Activated B cell treated with CpG ODN at 0.5 μM for 24 hours (primary cell): ENCODE data around the gene NLRP14. TPM values are rescaled to one million over a fixed set of nuclear protein-coding genes. Genes with fewer than 3 reads are reported as not detected.

Experiments
- ATAC-seq: fragments of 200-7000 bp; cut with Tn5 transposase; one replicate; pipeline ENCODE4 v1.10.0; 2021; ENCODE audit warnings: low read depth, mild to moderate bottlenecking, moderate library complexity
- CTCF ChIA-PET: fragments of 350-600 bp; sonication (Branson Sonifier 250); formaldehyde crosslinking; loops from one replicate; lab custom pipeline; 2021; ENCODE audit warnings: antibody characterized with exemption; lab: Charles Lee
- POLR2A ChIA-PET: fragments of 350-600 bp; sonication (Branson Sonifier 250); formaldehyde crosslinking; loops from one replicate; lab custom pipeline; 2021; ENCODE audit warnings: antibody characterized with exemption; lab: Charles Lee
- DNase-seq: peaks from one replicate; pipeline ENCODE4 v3.0.0; 2022
- H3K27ac Mint-ChIP-seq: one replicate; pipeline ENCODE4 v1.8.0; 2020; ENCODE audit warnings: mixed read lengths
- H3K27me3 Mint-ChIP-seq: one replicate; pipeline ENCODE4 v1.8.0; 2021; ENCODE audit warnings: mixed read lengths
- H3K36me3 Mint-ChIP-seq: one replicate; pipeline ENCODE4 v1.8.0; 2021; ENCODE audit warnings: low read depth, mixed read lengths
- H3K4me1 Mint-ChIP-seq: one replicate; pipeline ENCODE4 v1.8.0; 2021; ENCODE audit warnings: mixed read lengths
- H3K4me3 Mint-ChIP-seq: one replicate; pipeline ENCODE4 v1.8.0; 2020; ENCODE audit warnings: mild to moderate bottlenecking, mixed read lengths
- H3K9me3 Mint-ChIP-seq: one replicate; pipeline ENCODE4 v1.8.0; 2020; ENCODE audit warnings: mixed read lengths
- CTCF ChIP-seq: fragments of 200-600 bp; IDR thresholded peaks from one replicate; pipeline ENCODE4 v1.8.0; 2022; ENCODE audit warnings: antibody characterized with exemption, mild to moderate bottlenecking
- intact Hi-C: fragments of 100-400 bp; cut with micrococcal nuclease; formaldehyde crosslinking; loops from one replicate; pipeline ENCODE4 v1.15.1; 2024
- total RNA-seq: library from RNA; stranded (reverse); gene quantifications from 2 replicates; pipeline ENCODE4 v1.2.3, GENCODE V29; 2022

Gene NLRP14
- total RNA-seq, 1 donor from 2014 or later: 0.11 TPM

DNA sequence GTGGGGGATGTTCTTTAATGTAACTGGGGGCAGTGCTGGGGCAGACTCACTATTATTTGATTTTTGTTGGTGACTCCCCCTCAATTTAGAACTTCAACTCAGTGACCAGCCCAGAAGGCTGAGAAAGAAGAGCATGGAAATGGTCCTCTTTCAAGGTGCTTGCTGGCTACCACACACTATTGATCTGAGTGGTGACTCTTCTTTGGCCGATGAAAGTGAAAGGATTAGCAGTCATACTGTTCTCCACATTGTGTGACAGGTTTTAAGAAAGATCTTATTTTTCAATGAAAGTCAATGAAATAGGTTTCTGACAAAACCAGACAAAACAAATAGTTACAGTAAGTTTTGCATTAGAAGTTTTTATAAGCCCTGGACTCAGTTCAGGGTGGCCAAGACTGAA is 29.9 kb downstream of the NLRP14 start:
- POLR2A ChIA-PET: no interaction called here
- Mint-ChIP-seq H3K27me3 (no peaks in the 10 kb centered on the region), H3K4me3 (no peak overlapping the region), H3K4me1 (no peaks in the 10 kb centered on the region), H3K27ac (no peak overlapping the region), H3K9me3 (no peaks in the 10 kb centered on the region), H3K36me3 (no peaks in the 10 kb centered on the region)
- DNase-seq: no peak
- ATAC-seq: no peak
- no peak for TF ChIP-seq CTCF
- intact Hi-C loops: no loop called here
- CTCF ChIA-PET: no interaction called here

DNA sequence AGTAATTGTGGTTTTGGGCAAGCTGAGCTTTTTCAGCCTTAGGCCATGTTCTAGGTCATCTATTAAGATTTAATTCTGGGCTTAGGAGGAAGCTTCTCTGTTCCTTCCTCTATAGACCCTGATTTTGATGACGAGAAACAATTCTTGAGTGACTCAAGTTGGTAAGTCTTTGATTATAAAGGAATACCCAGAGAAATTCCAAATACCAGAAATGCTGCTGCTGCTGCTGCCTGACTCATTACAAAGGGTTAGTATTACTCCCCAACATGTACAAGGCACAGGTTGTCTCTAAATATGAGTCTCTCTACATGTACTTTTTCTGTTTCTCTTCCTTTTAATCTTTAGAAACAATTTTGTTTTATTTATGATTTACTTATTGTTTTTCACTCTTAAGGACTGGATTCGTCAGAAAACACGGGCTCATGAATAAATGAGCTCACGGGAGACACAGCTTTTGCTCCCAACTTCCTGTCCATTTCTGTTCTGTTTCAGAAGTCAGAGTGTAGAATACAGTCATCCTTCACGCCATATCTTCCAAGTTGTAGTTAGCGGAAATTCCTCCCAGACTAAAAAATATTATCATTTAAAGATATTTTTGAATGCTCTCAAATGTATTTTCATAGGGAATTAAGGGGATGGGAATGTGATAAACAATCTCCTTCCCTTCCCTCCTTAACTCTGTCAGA is 36.7 kb downstream of the NLRP14 start:
- ChIA-PET POLR2A (no interaction called here), CTCF (no interaction called here)
- no peak for TF ChIP-seq CTCF
- DNase-seq: no peak
- Mint-ChIP-seq H3K4me1 (no peaks in the 10 kb centered on the region), H3K4me3 (no peak overlapping the region), H3K36me3 (no peaks in the 10 kb centered on the region), H3K27me3 (no peaks in the 10 kb centered on the region), H3K27ac (no peak overlapping the region), H3K9me3 (no peaks in the 10 kb centered on the region)
- intact Hi-C loops: no loop called here
- no peak for ATAC-seq

DNA sequence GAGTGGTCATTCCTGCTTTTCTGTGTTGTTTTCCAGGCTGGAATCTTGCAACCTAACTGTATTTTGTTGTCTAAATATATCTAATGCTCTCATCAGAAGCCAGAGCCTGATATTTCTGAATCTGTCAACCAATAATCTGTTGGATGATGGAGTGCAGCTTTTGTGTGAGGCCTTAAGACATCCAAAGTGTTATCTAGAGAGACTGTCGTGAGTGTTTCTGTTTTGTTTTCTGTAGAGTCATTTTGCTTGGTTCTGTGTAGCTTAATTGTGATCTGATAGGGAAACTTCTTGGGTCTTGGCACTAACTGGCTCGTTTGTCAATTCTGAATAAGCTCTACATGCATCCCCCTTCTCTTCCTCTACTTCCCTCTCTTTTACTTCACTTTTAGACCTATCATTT is 37.4 kb downstream of the NLRP14 start:
- intact Hi-C loops: no loop called here
- DNase-seq (no peak), ATAC-seq (no peak)
- no peak overlapping the region for H3K27ac Mint-ChIP-seq
- POLR2A ChIA-PET: no interaction called here
- H3K4me3 Mint-ChIP-seq: no peak overlapping the region
- TF ChIP-seq CTCF: no peak
- H3K9me3 Mint-ChIP-seq: no peaks in the 10 kb centered on the region
- CTCF ChIA-PET: no interaction called here
- H3K4me1 Mint-ChIP-seq: no peaks in the 10 kb centered on the region
- H3K36me3 Mint-ChIP-seq: no peaks in the 10 kb centered on the region
- no peaks in the 10 kb centered on the region for H3K27me3 Mint-ChIP-seq

DNA sequence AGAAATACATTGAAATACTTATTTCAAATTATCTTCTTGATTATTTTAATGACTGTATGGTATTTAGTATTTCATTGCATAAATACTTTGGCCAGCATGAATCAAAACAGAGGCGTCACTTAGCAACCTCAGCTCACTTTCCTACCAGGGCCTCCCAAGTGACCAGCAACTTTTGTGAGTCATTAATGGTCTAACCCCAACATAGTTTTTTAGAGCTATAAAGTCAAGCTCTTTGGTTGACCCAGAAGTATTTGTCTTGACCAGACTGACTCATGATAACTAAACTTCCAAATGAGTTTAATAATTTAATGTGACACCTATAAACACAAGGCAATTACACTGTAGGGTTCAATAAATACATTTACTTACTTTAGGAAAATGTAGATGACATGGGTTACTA is 40.6 kb downstream of the NLRP14 start:
- TF ChIP-seq CTCF: no peak
- DNase-seq (no peak), ATAC-seq (no peak)
- Mint-ChIP-seq H3K36me3 (no peaks in the 10 kb centered on the region), H3K4me3 (no peak overlapping the region), H3K27ac (no peak overlapping the region), H3K9me3 (no peaks in the 10 kb centered on the region), H3K4me1 (no peaks in the 10 kb centered on the region), H3K27me3 (no peaks in the 10 kb centered on the region)
- intact Hi-C loops: no loop called here
- CTCF ChIA-PET: no interaction called here
- POLR2A ChIA-PET: no interaction called here

- CTCF ChIA-PET: no interaction called here
- H3K4me3 Mint-ChIP-seq: no peak overlapping the region
Measured at GRCh38 chr11:7062534-7062933, 42.3 kb downstream of the NLRP14 start.

More at GRCh38 chr11:7062534-7062933, 42.3 kb downstream of the NLRP14 start:
- POLR2A ChIA-PET: no interaction called here
- intact Hi-C loops: no loop called here
- no peak for TF ChIP-seq CTCF
- H3K27me3 Mint-ChIP-seq: no peaks in the 10 kb centered on the region
- no peak overlapping the region for H3K27ac Mint-ChIP-seq
- H3K36me3 Mint-ChIP-seq: no peaks in the 10 kb centered on the region
- ATAC-seq (no peak), DNase-seq (no peak)
- peaks cover 3% of the 10 kb centered on the region for H3K9me3 Mint-ChIP-seq
- no peaks in the 10 kb centered on the region for H3K4me1 Mint-ChIP-seq
